H9 (cell line): Measurements from ENCODE around the gene DDX3Y. TPM values are rescaled to one million over a fixed set of nuclear protein-coding genes. Genes with fewer than 3 reads are reported as not detected.

ENCODE experiments used
- DNase-seq: peaks from one replicate; pipeline ENCODE4 v3.0.0-alpha.2; 2017
- H2AFZ ChIP-seq: one replicate; pipeline ENCODE4 v1.6.1; 2013; ENCODE audit warnings: mild to moderate bottlenecking, low read length, control low read depth, moderate library complexity
- H2AK5ac ChIP-seq: 2 replicates; pipeline ENCODE4 v1.6.1; 2013; ENCODE audit warnings: low read length, control low read depth, mixed read lengths; ENCODE audit not compliant: insufficient read length
- H2BK120ac ChIP-seq: one replicate; pipeline ENCODE4 v1.6.1; 2013; ENCODE audit warnings: low read depth, mild to moderate bottlenecking, low read length, control low read depth, inconsistent platforms; ENCODE audit not compliant: poor library complexity, severe bottlenecking
- H2BK12ac ChIP-seq: 2 replicates; pipeline ENCODE4 v1.6.1; 2013; ENCODE audit warnings: low read length, control low read depth, mixed read lengths, low read depth; ENCODE audit not compliant: insufficient read length
- H2BK15ac ChIP-seq: 2 replicates; pipeline ENCODE4 v1.6.1; 2013; ENCODE audit warnings: low read depth, low read length, control low read depth
- H2BK20ac ChIP-seq: one replicate; pipeline ENCODE4 v1.6.1; 2013; ENCODE audit warnings: low read depth, mild to moderate bottlenecking, low read length, control low read depth, inconsistent platforms; ENCODE audit not compliant: poor library complexity, severe bottlenecking
- H2BK5ac ChIP-seq: 2 replicates; pipeline ENCODE4 v1.6.1; 2013; ENCODE audit warnings: low read length, control low read depth, mixed read lengths; ENCODE audit not compliant: insufficient read length
- H3K14ac ChIP-seq: 2 replicates; pipeline ENCODE4 v1.6.1; 2013; ENCODE audit warnings: low read length, control low read depth; ENCODE audit not compliant: insufficient read depth
- H3K18ac ChIP-seq: 2 replicates; pipeline ENCODE4 v1.6.1; 2013; ENCODE audit warnings: low read depth, mild to moderate bottlenecking, mixed read lengths, low read length, control low read depth; ENCODE audit not compliant: insufficient read length
- H3K23ac ChIP-seq: 2 replicates; pipeline ENCODE4 v1.6.1; 2013; ENCODE audit warnings: low read length, control low read depth, mixed read lengths, low read depth; ENCODE audit not compliant: insufficient read length
- H3K23me2 ChIP-seq: 2 replicates; pipeline ENCODE4 v1.6.1; 2013; ENCODE audit warnings: low read depth, mild to moderate bottlenecking, mixed read lengths, low read length, control low read depth; ENCODE audit not compliant: insufficient read length, poor library complexity, severe bottlenecking
- H3K27ac ChIP-seq: 2 replicates; pipeline ENCODE4 v1.5.1; 2013; ENCODE audit warnings: low read length, control low read depth, mixed read lengths, low read depth; ENCODE audit not compliant: insufficient read length
- H3K27me3 ChIP-seq: 2 replicates; pipeline ENCODE4 v1.6.1; 2013; ENCODE audit warnings: low read length, control low read depth, inconsistent platforms; ENCODE audit not compliant: insufficient read depth
- H3K4ac ChIP-seq: 2 replicates; pipeline ENCODE4 v1.6.1; 2013; ENCODE audit warnings: low read depth, mild to moderate bottlenecking, control low read depth, inconsistent platforms, low read length, moderate library complexity
- H3K4me1 ChIP-seq: 2 replicates; pipeline ENCODE4 v1.6.1; 2013; ENCODE audit warnings: low read length, control low read depth, inconsistent platforms; ENCODE audit not compliant: insufficient read depth
- H3K4me2 ChIP-seq: 2 replicates; pipeline ENCODE4 v1.6.1; 2013; ENCODE audit warnings: low read length, control low read depth, mixed read lengths; ENCODE audit not compliant: insufficient read length, insufficient read depth
- H3K56ac ChIP-seq: 2 replicates; pipeline ENCODE4 v1.6.1; 2013; ENCODE audit warnings: low read depth, mild to moderate bottlenecking, mixed read lengths, low read length, control low read depth; ENCODE audit not compliant: insufficient read length
- H3K79me1 ChIP-seq: 2 replicates; pipeline ENCODE4 v1.6.1; 2013; ENCODE audit warnings: low read depth, mild to moderate bottlenecking, moderate library complexity, low read length, control low read depth, inconsistent platforms; ENCODE audit not compliant: insufficient read depth, poor library complexity, severe bottlenecking
- H3K79me2 ChIP-seq: 2 replicates; pipeline ENCODE4 v1.6.1; 2013; ENCODE audit warnings: low read length, control low read depth, inconsistent platforms; ENCODE audit not compliant: insufficient read depth
- H3K9ac ChIP-seq: 2 replicates; pipeline ENCODE4 v1.6.1; 2013; ENCODE audit warnings: low read length, control low read depth, mixed read lengths; ENCODE audit not compliant: insufficient read length; ENCODE audit errors: extremely low read depth
- H3K9me3 ChIP-seq: one replicate; pipeline ENCODE4 v1.6.1; 2013; ENCODE audit warnings: low read depth, low read length, inconsistent platforms; ENCODE audit not compliant: control insufficient read depth
- H3T11ph ChIP-seq: one replicate; pipeline ENCODE4 v1.6.1; 2013; ENCODE audit warnings: mild to moderate bottlenecking, low read length, control low read depth, inconsistent platforms
- H4K20me1 ChIP-seq: one replicate; pipeline ENCODE4 v1.6.1; 2013; ENCODE audit not compliant: control insufficient read depth, insufficient read length, insufficient read depth
- H4K5ac ChIP-seq: 2 replicates; pipeline ENCODE4 v1.6.1; 2013; ENCODE audit warnings: low read depth, mild to moderate bottlenecking, mixed read lengths, low read length, control low read depth; ENCODE audit not compliant: insufficient read length
- H4K8ac ChIP-seq: replicated peaks from 2 replicates; pipeline ENCODE4 v1.6.1; 2013; ENCODE audit warnings: low read length, control low read depth, mixed read lengths, low read depth; ENCODE audit not compliant: insufficient read length
- H4K91ac ChIP-seq: 2 replicates; pipeline ENCODE4 v1.6.1; 2013; ENCODE audit warnings: low read depth, mild to moderate bottlenecking, moderate library complexity, mixed read lengths, low read length, control low read depth; ENCODE audit not compliant: insufficient read length
- H3K27ac Mint-ChIP-seq, 3 experiments: 2 replicates in 2 of 3; 3 replicates in 1 of 3; pipeline ENCODE4 v1.8.0; 2020 to 2021; ENCODE audit warnings: mixed read lengths in 3 of 3, mild to moderate bottlenecking in 1 of 3, moderate library complexity in 1 of 3
- H3K27me3 Mint-ChIP-seq: 2 replicates; pipeline ENCODE4 v1.8.0; 2021; ENCODE audit warnings: low read depth, mild to moderate bottlenecking, moderate library complexity, mixed read lengths
- H3K36me3 Mint-ChIP-seq, 3 experiments: 2 replicates in 2 of 3; 3 replicates in 1 of 3; pipeline ENCODE4 v1.8.0; 2020 to 2021; ENCODE audit warnings: low read depth in 3 of 3, mixed read lengths in 3 of 3; ENCODE audit not compliant: insufficient read depth in 1 of 3
- H3K4me1 Mint-ChIP-seq, 2 experiments: 2 replicates each; pipeline ENCODE4 v1.8.0; 2020; ENCODE audit warnings: mixed read lengths in 2 of 2
- H3K4me3 Mint-ChIP-seq, 2 experiments: 2 replicates in 1 of 2; 3 replicates in 1 of 2; pipeline ENCODE4 v1.8.0; 2020 to 2021; ENCODE audit warnings: mild to moderate bottlenecking in 2 of 2, mixed read lengths in 2 of 2, moderate library complexity in 1 of 2
- H3K9me3 Mint-ChIP-seq, 2 experiments: 2 replicates in 1 of 2; 3 replicates in 1 of 2; pipeline ENCODE4 v1.8.0; 2020; ENCODE audit warnings: mild to moderate bottlenecking in 2 of 2, mixed read lengths in 2 of 2, moderate library complexity in 1 of 2
- CTCF ChIP-seq: fragments of 200-600 bp; sonication (generic); conservative IDR thresholded peaks from 3 replicates; pipeline ENCODE4 v1.8.0; 2021; ENCODE audit warnings: antibody characterized with exemption, mild to moderate bottlenecking
- WGBS: extraction: QIAGEN DNeasy Blood & Tissue Kit; methylation state at CpG from one replicate; pipeline ENCODE4 v1.1.7; 2013; ENCODE audit warnings: missing lambda C conversion rate, low lambda C conversion rate, mixed read lengths; ENCODE audit not compliant: insufficient read length; ENCODE audit errors: extremely low coverage; 5-methylcytosine and 5-hydroxymethylcytosine counted together
- total RNA-seq: library from RNA; stranded (reverse); gene quantifications from 2 replicates; pipeline ENCODE4 v1.2.1, GENCODE V29; 2021

DDX3Y gene
- total RNA-seq, 1 experiment from 2014 or later: not detected

GRCh38 chrY:12867960-12868359, 36.7 kb upstream of the DDX3Y start:
- no peaks in the 10 kb centered on the region for H3K9me3 Mint-ChIP-seq
- no peak overlapping the region for H3K56ac ChIP-seq
- no peak overlapping the region for H2BK15ac ChIP-seq
- no peak overlapping the region for H3K18ac ChIP-seq
- no peak overlapping the region for H4K5ac ChIP-seq
- H3K79me1 ChIP-seq: no peaks in the 10 kb centered on the region
- H3T11ph ChIP-seq: no peak overlapping the region
- WGBS: no CpG with 5 or more reads among the region's 2 CpGs
- H2AFZ ChIP-seq: no peak overlapping the region
- H2AK5ac ChIP-seq: no peak overlapping the region
- no peaks in the 10 kb centered on the region for H3K36me3 Mint-ChIP-seq
- no peak overlapping the region for H4K8ac ChIP-seq
- H3K27me3 Mint-ChIP-seq: no peaks in the 10 kb centered on the region
- H3K4ac ChIP-seq: no peak overlapping the region
- H2BK12ac ChIP-seq: no peak overlapping the region
- no peak overlapping the region for H3K4me2 ChIP-seq
- H3K79me2 ChIP-seq: no peaks in the 10 kb centered on the region
- H3K4me1 ChIP-seq: no peaks in the 10 kb centered on the region
- no peak overlapping the region for H2BK20ac ChIP-seq
- H4K20me1 ChIP-seq: no peaks in the 10 kb centered on the region
- no peaks in the 10 kb centered on the region for H3K4me1 Mint-ChIP-seq
- no peak overlapping the region for H2BK5ac ChIP-seq
- H4K91ac ChIP-seq: no peak overlapping the region
- H3K23ac ChIP-seq: no peak overlapping the region
- DNase-seq: no peak
- H3K23me2 ChIP-seq: no peaks in the 10 kb centered on the region
- no peak overlapping the region for H2BK120ac ChIP-seq
- no peak overlapping the region for H3K14ac ChIP-seq
- H3K27ac ChIP-seq: no peak overlapping the region
- H3K27ac Mint-ChIP-seq: no peak overlapping the region
- TF ChIP-seq CTCF: no peak
- no peaks in the 10 kb centered on the region for H3K9me3 ChIP-seq
- H3K4me3 Mint-ChIP-seq: no peak overlapping the region
- no peak overlapping the region for H3K9ac ChIP-seq
- no peaks in the 10 kb centered on the region for H3K27me3 ChIP-seq
